HepG2 (cell line): Measurements from ENCODE around the gene MICAL3. TPM values are rescaled to one million over a fixed set of nuclear protein-coding genes. Genes with fewer than 3 reads are reported as not detected.
"Not testable (repeated sequence)": the region's sequence is repeated elsewhere in the genome, so short reads cannot be mapped to it uniquely, and the experiment has no call there.

Experiments
- ATAC-seq: fragments of 200-7000 bp; cut with Tn5 transposase; 3 replicates; pipeline ENCODE4 v1.9.1; 2020; ENCODE audit warnings: mild to moderate bottlenecking, moderate library complexity
- BruUV-seq: library from RNA; stranded (reverse); fragments of 400-500 nt; replicated peaks from 2 replicates; lab custom pipeline; 2021; lab: Mats Ljungman, UMichigan
- CTCF ChIA-PET: fragments of 300-600 bp; formaldehyde crosslinking; extraction: SDS; loops from one replicate; lab custom pipeline; 2021; ENCODE audit warnings: low total read pairs, inconsistent platforms, low intra/inter-chr PET ratio; lab: Yijun Ruan, JAX
- POLR2A ChIA-PET: fragments of 350-600 bp; sonication (Branson Sonifier 250); formaldehyde crosslinking; loops from one replicate; lab custom pipeline; 2020; ENCODE audit warnings: antibody characterized with exemption, inconsistent platforms; lab: Yijun Ruan, JAX
- DNase-seq: peaks from one replicate; pipeline ENCODE4 v3.0.0-alpha.2; 2015; ENCODE audit warnings: low spot score
- FAIRE-seq: peaks from 3 replicates; lab custom pipeline; 2011; peaks lifted over from hg19 to GRCh38; lab: Jason Lieb, UNC
- H2AFZ ChIP-seq: one replicate; pipeline ENCODE4 v1.6.1; 2011; ENCODE audit warnings: low read length, inconsistent platforms
- H3K27ac ChIP-seq: fragments of 300-600 bp; 3 replicates; pipeline ENCODE4 v1.8.0; 2011; ENCODE audit warnings: mixed run types, mild to moderate bottlenecking, mixed read lengths, low read length, inconsistent platforms; ENCODE audit not compliant: insufficient read depth; ENCODE audit errors: extremely low read length
- H3K27me3 ChIP-seq, 2 experiments: fragments of 200-600 bp in 1 of 2; 2 replicates in 1 of 2; 3 replicates in 1 of 2; pipeline versions ENCODE4 v1.6.0 to v1.8.0; 2011; ENCODE audit warnings: low read length in 2 of 2, mild to moderate bottlenecking in 2 of 2, moderate library complexity in 2 of 2, inconsistent platforms in 1 of 2; ENCODE audit not compliant: insufficient read depth in 2 of 2, control insufficient read depth in 1 of 2
- H3K36me3 ChIP-seq, 2 experiments: fragments of 200-600 bp in 1 of 2; replicated peaks in 1 of 2; 2 replicates in 1 of 2; 3 replicates in 1 of 2; pipeline versions ENCODE4 v1.5.1 to v1.8.0; 2011; ENCODE audit warnings: low read length in 2 of 2, inconsistent platforms in 1 of 2; ENCODE audit not compliant: insufficient read depth in 2 of 2, control insufficient read depth in 1 of 2
- H3K4me1 ChIP-seq: 2 replicates; pipeline ENCODE4 v1.5.1; 2012; ENCODE audit warnings: low read length, inconsistent platforms; ENCODE audit not compliant: insufficient read depth
- H3K4me2 ChIP-seq: 2 replicates; pipeline ENCODE4 v1.6.0; 2011; ENCODE audit warnings: low read depth, low read length, inconsistent platforms
- H3K4me3 ChIP-seq, 3 experiments: fragments of 200-600 bp in 1 of 3; sonication (generic), shearing (Covaris generic) in 1 of 3; replicated peaks in 1 of 3; 2 replicates each; pipeline ENCODE4 v1.5.1; 2011 to 2016; ENCODE audit warnings: low read length in 3 of 3, inconsistent platforms in 2 of 3, low read depth in 2 of 3, mild to moderate bottlenecking in 2 of 3, control low read depth in 1 of 3, mixed read lengths in 1 of 3; ENCODE audit not compliant: insufficient read depth in 1 of 3
- H3K79me2 ChIP-seq: one replicate; pipeline ENCODE4 v1.6.1; 2011; ENCODE audit warnings: low read length, inconsistent platforms; ENCODE audit not compliant: insufficient read depth
- H3K9ac ChIP-seq: 2 replicates; pipeline ENCODE4 v1.6.0; 2011; ENCODE audit warnings: mild to moderate bottlenecking, low read depth, low read length, inconsistent platforms; ENCODE audit not compliant: insufficient read depth
- H3K9me3 ChIP-seq: 2 replicates; pipeline ENCODE4 v1.5.1; 2012; ENCODE audit warnings: mild to moderate bottlenecking, low read length
- H4K20me1 ChIP-seq: 2 replicates; pipeline ENCODE4 v1.6.0; 2011; ENCODE audit warnings: inconsistent platforms, mild to moderate bottlenecking, low read length, moderate library complexity; ENCODE audit not compliant: insufficient read depth
- PAX8 ChIP-seq: sonication (generic); formaldehyde crosslinking; IDR thresholded peaks from 2 replicates; pipeline ENCODE4 v1.8.0; 2022; ENCODE audit warnings: mild to moderate bottlenecking, missing genetic modification reagents, borderline replicate concordance
- SRF ChIP-seq: IDR thresholded peaks from 2 replicates; pipeline ENCODE4 v1.6.1; 2011; ENCODE audit warnings: mild to moderate bottlenecking, low read depth, low read length, moderate library complexity
- TBX3 ChIP-seq: fragments of 450-650 bp; IDR thresholded peaks from 2 replicates; pipeline ENCODE4 v1.6.1; 2017; ENCODE audit warnings: antibody characterized with exemption, mild to moderate bottlenecking, inconsistent platforms, borderline replicate concordance
- WGBS: methylation state at CpG from one replicate; pipeline ENCODE4 v1.1.6; 2017; ENCODE audit warnings: low lambda C conversion rate; 5-methylcytosine and 5-hydroxymethylcytosine counted together
- in situ Hi-C: cut with HindIII; loops from 2 replicates; pipeline ENCODE4 v1.10.0; 2017; ENCODE audit warnings: low pct_unique_long_range_greater_than_20kb; ENCODE audit not compliant: extremely low pct_ligation_motif_present
- intact Hi-C: fragments of 100-400 bp; cut with micrococcal nuclease; formaldehyde crosslinking; loops from one replicate; pipeline ENCODE4 v1.10.0; 2022; ENCODE audit not compliant: unreplicated experiment
- polyA plus RNA-seq, 8 experiments: library from polyadenylated mRNA; depleted of rRNA in 3 of 8; stranded (reverse) in 7 of 8; unstranded in 1 of 8; fragments of >200 nt; fragmentation: Illumina TruSeq in 4 of 8; extraction: Trizol in 4 of 8; gene quantifications; 2 replicates each; pipeline versions ENCODE4 v1.2.1 to v1.2.3, GENCODE V29; 2011 to 2016; ENCODE audit warnings: low read depth in 4 of 8, missing spikeins in 1 of 8, mixed read lengths in 1 of 8; ENCODE audit not compliant: insufficient read depth in 1 of 8
- total RNA-seq, 5 experiments: library from RNA; depleted of rRNA; stranded (reverse); fragments of >200 nt; fragmentation: Illumina TruSeq; extraction: Trizol; gene quantifications; 2 replicates each; pipeline ENCODE4 v1.2.3, GENCODE V29; 2016; ENCODE audit warnings: low read depth in 1 of 5

The MICAL3 gene
- total and polyA plus RNA-seq, 2 of the 13 experiments (the other 11 are each of a cell fraction or from before 2014, with no cell fraction given): 5.3 to 12.5 TPM

DNA sequence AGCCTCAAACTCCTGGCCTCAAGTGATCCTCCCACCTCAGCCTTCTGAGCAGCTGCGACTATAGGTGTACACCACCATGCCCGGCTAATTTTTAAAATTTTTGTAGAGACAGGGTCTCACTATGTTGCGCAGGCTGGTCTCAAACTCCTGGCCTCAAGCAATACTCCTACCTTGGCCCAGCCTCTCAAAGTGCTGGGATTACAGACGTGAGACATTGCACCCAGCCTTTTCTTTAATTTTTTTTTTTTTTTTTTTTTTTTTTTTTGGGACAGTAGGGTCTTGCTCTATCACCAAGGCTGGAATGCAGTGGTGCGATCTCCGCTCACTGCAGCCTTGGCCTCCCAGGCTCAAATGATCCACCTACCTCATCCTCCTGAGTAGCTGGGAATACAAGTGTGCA lies 29.1 kb downstream of the MICAL3 start:
- BruUV-seq, H3K27me3 ChIP-seq, ATAC-seq, H2AFZ ChIP-seq, H3K27ac ChIP-seq, H4K20me1 ChIP-seq, H3K9ac ChIP-seq, H3K4me3 ChIP-seq, CTCF ChIA-PET, FAIRE-seq, H3K4me2 ChIP-seq, H3K9me3 ChIP-seq, H3K36me3 ChIP-seq, DNase-seq, intact Hi-C loops: not testable (repeated sequence)
- Histone ChIP-seq H3K79me2 (peaks cover 70% of the 10 kb centered on the region), H3K4me1 (peaks cover 61% of the 10 kb centered on the region)
- in situ Hi-C loops: loop anchor here (10.0 kb wide), 1 partner anchor 160 kb away; no protein-coding TSS in a partner anchor
- POLR2A ChIA-PET: interaction anchor here (0.8 kb wide), 1 partner anchor 68 kb away, joined by 3 read pairs; no protein-coding TSS in a partner anchor
- WGBS: 98% methylated on average over 6 of the region's 6 CpGs

DNA sequence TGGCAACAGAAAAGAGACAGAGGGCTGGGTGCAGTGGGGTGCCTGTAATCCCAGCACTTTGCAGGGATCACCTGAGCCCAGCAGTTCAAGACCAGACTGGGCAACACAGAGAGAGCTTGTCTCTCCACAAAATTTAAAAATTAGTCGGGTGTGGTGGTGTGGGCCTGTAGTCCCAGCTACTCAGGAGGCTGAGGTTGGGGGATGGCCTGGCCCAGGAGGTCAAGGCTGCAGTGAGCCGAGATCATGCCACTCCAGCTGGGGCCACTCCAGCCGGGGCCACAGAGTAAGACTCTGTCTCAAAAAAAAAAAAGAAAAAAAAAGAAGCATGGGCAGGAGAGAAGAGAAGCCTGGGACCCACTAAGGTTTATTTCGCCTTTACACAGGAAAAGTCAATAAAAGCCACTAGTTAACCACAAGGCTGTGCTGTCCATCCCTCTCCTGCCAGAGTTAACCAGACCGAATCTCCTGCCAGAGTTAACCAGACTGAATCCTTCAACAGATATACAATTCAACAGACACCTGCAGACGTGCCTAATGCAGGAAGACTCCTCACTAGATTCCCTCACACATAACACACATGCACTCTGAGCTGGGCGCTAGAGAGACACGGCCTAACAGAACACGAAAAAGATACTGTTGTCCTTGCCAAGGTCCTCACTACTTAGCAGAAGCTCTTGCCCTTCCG lies 29.8 kb downstream of the MICAL3 start:
- intact Hi-C loops (no loop called here), in situ Hi-C loops (loop anchor here (10.0 kb wide), 1 partner anchor 160 kb away; no protein-coding TSS in a partner anchor)
- H3K4me2 ChIP-seq: no peak overlapping the region
- H3K27me3 ChIP-seq: no peaks in the 10 kb centered on the region
- no peak overlapping the region for H3K4me3 ChIP-seq
- CTCF ChIA-PET: no interaction called here
- no peak overlapping the region for H2AFZ ChIP-seq
- POLR2A ChIA-PET: interaction anchor here (0.8 kb wide), 1 partner anchor 69 kb away, joined by 3 read pairs; no protein-coding TSS in a partner anchor
- peak; percentile 21 for FAIRE-seq
- no peak for TF ChIP-seq TBX3
- TF ChIP-seq SRF: no peak
- TF ChIP-seq PAX8 (CRISPR knock-in tag): no peak
- H3K36me3 ChIP-seq: no peaks in the 10 kb centered on the region
- no TSS peak for BruUV-seq
- H3K9me3 ChIP-seq: no peaks in the 10 kb centered on the region
- no peak overlapping the region for H3K9ac ChIP-seq
- no peak for DNase-seq
- H3K79me2 ChIP-seq: peaks cover 69% of the 10 kb centered on the region
- 80% methylated on average over 10 of the region's 10 CpGs for WGBS
- ATAC-seq: no peak; the same call in 2 of the 3 replicates
- peaks cover 61% of the 10 kb centered on the region for H3K4me1 ChIP-seq
- H4K20me1 ChIP-seq: no peaks in the 10 kb centered on the region; the same call in 1 of the 2 replicates
- H3K27ac ChIP-seq: no peak overlapping the region

DNA sequence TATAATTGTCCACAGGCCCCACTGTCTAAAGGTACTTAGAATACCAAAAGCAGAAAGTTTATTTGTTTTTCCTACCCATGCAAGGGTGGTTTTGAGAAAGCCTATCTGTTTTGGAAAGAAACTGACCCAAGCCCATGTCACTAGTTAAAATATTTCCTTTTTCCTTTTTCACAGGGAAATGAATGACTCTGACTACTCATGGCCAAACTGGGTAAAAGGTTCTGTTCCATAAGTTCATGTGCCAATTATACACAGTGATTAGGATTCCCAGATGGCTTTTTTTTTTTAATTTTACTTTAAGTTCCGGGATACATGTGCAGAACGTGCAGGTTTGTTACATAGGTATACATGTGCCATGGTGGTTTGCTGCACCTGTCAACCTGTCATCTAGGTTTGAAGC lies 31.4 kb downstream of the MICAL3 start:
- H3K4me3 ChIP-seq, POLR2A ChIA-PET, DNase-seq, ATAC-seq, H3K4me2 ChIP-seq, H3K36me3 ChIP-seq, BruUV-seq, CTCF ChIA-PET, H4K20me1 ChIP-seq, H3K27me3 ChIP-seq, intact Hi-C loops, H3K9me3 ChIP-seq, H3K9ac ChIP-seq, H3K27ac ChIP-seq, FAIRE-seq, H2AFZ ChIP-seq: not testable (repeated sequence)
- 94% methylated on average over 2 of the region's 2 CpGs for WGBS
- Histone ChIP-seq H3K4me1 (peaks cover 58% of the 10 kb centered on the region), H3K79me2 (peaks cover 66% of the 10 kb centered on the region)
- in situ Hi-C loops: loop anchor here (10.0 kb wide), 1 partner anchor 158 kb away; no protein-coding TSS in a partner anchor
